Measurements from ENCODE around the gene PRSS21. TPM values are rescaled to one million over a fixed set of nuclear protein-coding genes. Genes with fewer than 3 reads are reported as not detected.

PRSS21 gene
- total RNA-seq, 3 donors from 2014 or later: 2.9 to 4.9 TPM; not detected in 1

- Histone ChIP-seq H3K4me3 (no peak overlapping the region), H3K36me3 (no peaks in the 10 kb centered on the region), H3K27me3 (peaks cover 0 to 14% of the 10 kb centered on the region in 2 donors), H3K4me1 (no peaks in the 10 kb centered on the region), H3K27ac (no peak overlapping the region), H3K9me3 (peaks cover 0 to 8% of the 10 kb centered on the region in 2 donors)
- no peak for TF ChIP-seq POLR2AphosphoS5 (IDR thresholded peaks at IDR 0.05)
- TF ChIP-seq CTCF (IDR thresholded peaks at IDR 0.05): no peak
- no peak for TF ChIP-seq POLR2A (IDR thresholded peaks at IDR 0.05)
- intact Hi-C loops (cut with DNase I; ENCODE audit: low total_unique reads): loop anchor here (10.0 kb wide), 1 partner anchor 97 kb away; the partner anchor contains the start of gene SRRM2
- no peak for DNase-seq (ENCODE audit: low spot score in 2 of 2)
These were observed 35.1 kb downstream of the PRSS21 start for GRCh38 chr16:2852003-2852730.

GRCh38 chr16:2852731-2853507 lies 35.9 kb downstream of the PRSS21 start:
- Histone ChIP-seq H3K4me3 (no peak overlapping the region), H3K9me3 (peaks cover 0 to 8% of the 10 kb centered on the region in 2 donors), H3K36me3 (no peaks in the 10 kb centered on the region), H3K27me3 (peaks cover 0 to 14% of the 10 kb centered on the region in 2 donors), H3K4me1 (no peaks in the 10 kb centered on the region), H3K27ac (no peak overlapping the region)
- intact Hi-C loops (cut with DNase I; ENCODE audit: low total_unique reads): loop anchor here (10.0 kb wide), 1 partner anchor 98 kb away; the partner anchor contains the start of gene SRRM2
- no peak for DNase-seq (ENCODE audit: low spot score in 2 of 2)
- no peak for TF ChIP-seq CTCF (IDR thresholded peaks at IDR 0.05)
- no peak for TF ChIP-seq POLR2AphosphoS5 (IDR thresholded peaks at IDR 0.05)
- no peak for TF ChIP-seq POLR2A (IDR thresholded peaks at IDR 0.05)

GRCh38 chr16:2853531-2854073 lies 36.6 kb downstream of the PRSS21 start:
- Histone ChIP-seq H3K9me3 (peaks cover 0 to 8% of the 10 kb centered on the region in 2 donors), H3K4me1 (no peaks in the 10 kb centered on the region), H3K27ac (no peak overlapping the region), H3K27me3 (peaks cover 0 to 14% of the 10 kb centered on the region in 2 donors), H3K4me3 (no peak overlapping the region), H3K36me3 (no peaks in the 10 kb centered on the region)
- TF ChIP-seq POLR2AphosphoS5 (IDR thresholded peaks at IDR 0.05): no peak
- no peak for TF ChIP-seq CTCF (IDR thresholded peaks at IDR 0.05)
- no peak for TF ChIP-seq POLR2A (IDR thresholded peaks at IDR 0.05)
- DNase-seq (ENCODE audit: low spot score in 2 of 2): no peak
- intact Hi-C loops (cut with DNase I; ENCODE audit: low total_unique reads): loop anchor here (10.0 kb wide), 1 partner anchor 99 kb away; the partner anchor contains the start of gene SRRM2

GRCh38 chr16:2854700-2855309 lies 37.8 kb downstream of the PRSS21 start:
- Histone ChIP-seq H3K27me3 (peaks cover 0 to 9% of the 10 kb centered on the region in 2 donors), H3K36me3 (no peaks in the 10 kb centered on the region), H3K27ac (no peak overlapping the region), H3K4me3 (no peak overlapping the region), H3K9me3 (peaks cover 0 to 8% of the 10 kb centered on the region in 2 donors), H3K4me1 (no peaks in the 10 kb centered on the region)
- TF ChIP-seq POLR2A (IDR thresholded peaks at IDR 0.05): no peak
- peak; percentile 20 to 30 (median 29) for TF ChIP-seq CTCF (IDR thresholded peaks at IDR 0.05)
- DNase-seq (ENCODE audit: low spot score in 2 of 2): no peak
- intact Hi-C loops (cut with DNase I; ENCODE audit: low total_unique reads): loop anchor here (10.0 kb wide), 1 partner anchor 100 kb away; the partner anchor contains the start of gene SRRM2
